Measurements from ENCODE around the gene MKKS. TPM values are rescaled to one million over a fixed set of nuclear protein-coding genes. Genes with fewer than 3 reads are reported as not detected.

MKKS gene
- total RNA-seq = 15.7 TPM
- long read RNA-seq, full-length matches to known transcripts = 57 of 68 reads
- long read RNA-seq, partial matches to known transcripts = 5 of 68 reads
- long read RNA-seq, other reads (novel, unspliced or antisense) = 6 of 68 reads

- intact Hi-C loops (cut with DNase I) = no loop called here
- H3K27ac ChIP-seq = peak within 1 kb of the TSS; percentile 97
- H3K27me3 ChIP-seq = no peaks in the 10 kb centered on the region
- no peaks in the 10 kb centered on the region for H3K9me3 ChIP-seq
- peak; percentile 97 for DNase-seq
- H3K36me3 ChIP-seq = no peaks in the 10 kb centered on the region
- peaks cover 30% of the 10 kb centered on the region for H3K4me1 ChIP-seq
- ATAC-seq = peak; percentile 90
- H3K4me3 ChIP-seq = peak within 1 kb of the TSS; percentile 96
- TF ChIP-seq CTCF (IDR thresholded peaks at IDR 0.05) = no peak
Measured at GRCh38 chr20:10433623-10434466, at the start of gene MKKS. MKKS (minus strand) TSS chr20:10434222; CDS start chr20:10413514, 20,708 bp downstream.

- no peak overlapping the region for H3K4me3 ChIP-seq
- H3K4me1 ChIP-seq = no peaks in the 10 kb centered on the region
- ATAC-seq (no peak), DNase-seq (no peak)
- no peaks in the 10 kb centered on the region for H3K27me3 ChIP-seq
- no peak overlapping the region for H3K27ac ChIP-seq
- TF ChIP-seq CTCF (IDR thresholded peaks at IDR 0.05) = no peak
- no peaks in the 10 kb centered on the region for H3K9me3 ChIP-seq
- intact Hi-C loops (cut with DNase I) = no loop called here
- no peaks in the 10 kb centered on the region for H3K36me3 ChIP-seq
Measured at GRCh38 chr20:10483691-10484090, 49.7 kb upstream of the MKKS start.

- H3K36me3 ChIP-seq = no peaks in the 10 kb centered on the region
Measured at GRCh38 chr20:10481676-10482075, 47.7 kb upstream of the MKKS start.

GRCh38 chr20:10478930-10479329 lies 44.9 kb upstream of the MKKS start:
- no peak for ATAC-seq
- no peaks in the 10 kb centered on the region for H3K9me3 ChIP-seq
- peaks cover 10% of the 10 kb centered on the region for H3K4me1 ChIP-seq
- no peak overlapping the region for H3K27ac ChIP-seq
- H3K27me3 ChIP-seq = no peaks in the 10 kb centered on the region
- no peak overlapping the region for H3K4me3 ChIP-seq
- no peaks in the 10 kb centered on the region for H3K36me3 ChIP-seq
- no peak for DNase-seq
- intact Hi-C loops (cut with DNase I) = no loop called here
- TF ChIP-seq CTCF (IDR thresholded peaks at IDR 0.05) = no peak

More at GRCh38 chr20:10481676-10482075, 47.7 kb upstream of the MKKS start:
- Histone ChIP-seq H3K4me3 (no peak overlapping the region), H3K27me3 (no peaks in the 10 kb centered on the region), H3K9me3 (no peaks in the 10 kb centered on the region), H3K4me1 (no peaks in the 10 kb centered on the region), H3K27ac (no peak overlapping the region)
- DNase-seq (no peak), ATAC-seq (no peak)
- TF ChIP-seq CTCF (IDR thresholded peaks at IDR 0.05) = no peak
- intact Hi-C loops (cut with DNase I) = no loop called here

- DNase-seq (no peak), ATAC-seq (no peak)
- Histone ChIP-seq H3K27me3 (no peaks in the 10 kb centered on the region), H3K9me3 (no peaks in the 10 kb centered on the region), H3K36me3 (no peaks in the 10 kb centered on the region), H3K4me3 (no peak overlapping the region), H3K27ac (no peak overlapping the region), H3K4me1 (peaks cover 10% of the 10 kb centered on the region)
- no peak for TF ChIP-seq CTCF (IDR thresholded peaks at IDR 0.05)
- intact Hi-C loops (cut with DNase I) = no loop called here
Measured at GRCh38 chr20:10478205-10478604, 44.2 kb upstream of the MKKS start.

Measured in upper lobe of right lung (tissue), 1 donor.